ENCODE data around the gene ANTXR1.

ANTXR1 gene

GRCh38 chr2:68989035-68989434 is 23.9 kb upstream of the ANTXR1 start:
- Mint-ChIP-seq H3K4me1 (no peaks in the 10 kb centered on the region), H3K36me3 (no peaks in the 10 kb centered on the region), H3K27ac (no peak overlapping the region), H3K9me3 (no peaks in the 10 kb centered on the region), H3K27me3 (peaks cover 12 to 16% of the 10 kb centered on the region in 2 donors), H3K4me3 (no peak overlapping the region)
- DNase-seq (no peak), ATAC-seq (replicated peaks) (no peak)

GRCh38 chr2:68992341-68992740 is 20.6 kb upstream of the ANTXR1 start:
- H3K4me3 Mint-ChIP-seq, result no peak overlapping the region
- DNase-seq (no peak), ATAC-seq (replicated peaks) (no peak)
- H3K27me3 Mint-ChIP-seq, result peaks cover 16 to 22% of the 10 kb centered on the region in 2 donors
- H3K4me1 Mint-ChIP-seq, result no peaks in the 10 kb centered on the region
- H3K27ac Mint-ChIP-seq, result no peak overlapping the region
- H3K9me3 Mint-ChIP-seq, result no peaks in the 10 kb centered on the region
- no peaks in the 10 kb centered on the region for H3K36me3 Mint-ChIP-seq

GRCh38 chr2:68992933-68993332 is 20.0 kb upstream of the ANTXR1 start:
- Mint-ChIP-seq H3K4me3 (no peak overlapping the region), H3K36me3 (no peaks in the 10 kb centered on the region), H3K27me3 (peaks cover 16 to 22% of the 10 kb centered on the region in 2 donors), H3K4me1 (no peaks in the 10 kb centered on the region), H3K27ac (no peak overlapping the region), H3K9me3 (no peaks in the 10 kb centered on the region)
- DNase-seq (no peak), ATAC-seq (replicated peaks) (no peak)

- Mint-ChIP-seq H3K4me3 (no peak overlapping the region), H3K27ac (no peak overlapping the region), H3K27me3 (peaks cover 23 to 28% of the 10 kb centered on the region in 2 donors), H3K36me3 (no peaks in the 10 kb centered on the region), H3K4me1 (no peaks in the 10 kb centered on the region), H3K9me3 (no peaks in the 10 kb centered on the region)
- ATAC-seq (replicated peaks), result no peak
- no peak for DNase-seq
These were observed 19.3 kb upstream of the ANTXR1 start for GRCh38 chr2:68993660-68994059.

GRCh38 chr2:68994864-68995263 is 18.1 kb upstream of the ANTXR1 start:
- Mint-ChIP-seq H3K27ac (no peak overlapping the region), H3K4me1 (no peaks in the 10 kb centered on the region), H3K9me3 (peaks cover 0 to 2% of the 10 kb centered on the region in 2 donors), H3K36me3 (no peaks in the 10 kb centered on the region), H3K4me3 (no peak overlapping the region), H3K27me3 (peaks cover 29 to 35% of the 10 kb centered on the region in 2 donors)
- ATAC-seq (replicated peaks) (no peak), DNase-seq (no peak)

GRCh38 chr2:68995916-68996315 is 17.1 kb upstream of the ANTXR1 start:
- Mint-ChIP-seq H3K27me3 (peaks cover 22 to 30% of the 10 kb centered on the region in 2 donors), H3K27ac (no peak overlapping the region), H3K4me3 (no peak overlapping the region), H3K4me1 (no peaks in the 10 kb centered on the region), H3K9me3 (peaks cover 0 to 2% of the 10 kb centered on the region in 2 donors), H3K36me3 (no peaks in the 10 kb centered on the region)
- no peak for DNase-seq
- no peak for ATAC-seq (replicated peaks)

- H3K4me1 Mint-ChIP-seq, result no peaks in the 10 kb centered on the region
- no peak overlapping the region for H3K27ac Mint-ChIP-seq
- H3K4me3 Mint-ChIP-seq, result no peak overlapping the region
- H3K27me3 Mint-ChIP-seq, result peaks cover 27 to 42% of the 10 kb centered on the region in 2 donors
- DNase-seq (no peak), ATAC-seq (replicated peaks) (no peak)
- H3K36me3 Mint-ChIP-seq, result no peaks in the 10 kb centered on the region
- peaks cover 10 to 11% of the 10 kb centered on the region in 2 donors for H3K9me3 Mint-ChIP-seq
These were observed 15.6 kb upstream of the ANTXR1 start for GRCh38 chr2:68997401-68997800.

- Mint-ChIP-seq H3K4me1 (peaks cover 3 to 6% of the 10 kb centered on the region in 2 donors), H3K4me3 (no peak overlapping the region), H3K27me3 (peaks cover 37 to 40% of the 10 kb centered on the region in 2 donors), H3K27ac (no peak overlapping the region), H3K9me3 (peaks cover 12 to 17% of the 10 kb centered on the region in 2 donors), H3K36me3 (no peaks in the 10 kb centered on the region)
- ATAC-seq (replicated peaks) (no peak), DNase-seq (no peak)
These were observed 11.1 kb upstream of the ANTXR1 start for GRCh38 chr2:69001879-69002278.

GRCh38 chr2:69003731-69004130 is 9.2 kb upstream of the ANTXR1 start:
- ATAC-seq (replicated peaks) (peak in 1 of 2 donors; percentile 25), DNase-seq (no peak)
- Mint-ChIP-seq H3K36me3 (no peaks in the 10 kb centered on the region), H3K9me3 (peaks cover 12 to 17% of the 10 kb centered on the region in 2 donors), H3K27me3 (peaks cover 29 to 37% of the 10 kb centered on the region in 2 donors), H3K27ac (no peak overlapping the region), H3K4me3 (no peak overlapping the region), H3K4me1 (peaks cover 3 to 6% of the 10 kb centered on the region in 2 donors)

- Mint-ChIP-seq H3K27ac (no peak overlapping the region), H3K27me3 (peaks cover 20 to 28% of the 10 kb centered on the region in 2 donors), H3K4me3 (no peak overlapping the region), H3K4me1 (peaks cover 6 to 11% of the 10 kb centered on the region in 2 donors), H3K36me3 (no peaks in the 10 kb centered on the region), H3K9me3 (peaks cover 4 to 8% of the 10 kb centered on the region in 2 donors)
- ATAC-seq (replicated peaks) (no peak), DNase-seq (no peak)
These were observed 5.8 kb upstream of the ANTXR1 start for GRCh38 chr2:69007169-69007568.

- no peak overlapping the region for H3K27ac Mint-ChIP-seq
- no peak overlapping the region for H3K4me3 Mint-ChIP-seq
- peaks cover 1 to 2% of the 10 kb centered on the region in 2 donors for H3K36me3 Mint-ChIP-seq
- ATAC-seq (replicated peaks) (no peak), DNase-seq (no peak)
- peaks cover 0 to 4% of the 10 kb centered on the region in 2 donors for H3K9me3 Mint-ChIP-seq
- H3K4me1 Mint-ChIP-seq, result peaks cover 8 to 15% of the 10 kb centered on the region in 2 donors
- peaks cover 19 to 28% of the 10 kb centered on the region in 2 donors for H3K27me3 Mint-ChIP-seq
These were observed 5.4 kb upstream of the ANTXR1 start for GRCh38 chr2:69007603-69008002.

GRCh38 chr2:69010437-69011194 is 2.4 kb upstream of the ANTXR1 start:
- Mint-ChIP-seq H3K4me1 (peaks cover 10 to 29% of the 10 kb centered on the region in 2 donors), H3K4me3 (no peak overlapping the region), H3K9me3 (no peaks in the 10 kb centered on the region), H3K27me3 (peaks cover 28 to 42% of the 10 kb centered on the region in 2 donors), H3K36me3 (peaks cover 2 to 3% of the 10 kb centered on the region in 2 donors), H3K27ac (no peak overlapping the region)
- ATAC-seq (replicated peaks) (no peak), DNase-seq (no peak)

GRCh38 chr2:69011611-69012157 is 1.3 kb upstream of the ANTXR1 start:
- Mint-ChIP-seq H3K4me3 (no peak overlapping the region), H3K4me1 (peaks cover 10 to 29% of the 10 kb centered on the region in 2 donors), H3K27ac (no peak overlapping the region), H3K9me3 (no peaks in the 10 kb centered on the region), H3K27me3 (peaks cover 28 to 42% of the 10 kb centered on the region in 2 donors), H3K36me3 (peaks cover 2 to 3% of the 10 kb centered on the region in 2 donors)
- DNase-seq (no peak), ATAC-seq (replicated peaks) (no peak)

- Mint-ChIP-seq H3K27me3 (peaks cover 32 to 48% of the 10 kb centered on the region in 2 donors), H3K27ac (peak overlapping the region; percentile 47), H3K4me3 (peak overlapping the region; percentile 83 to 84), H3K9me3 (no peaks in the 10 kb centered on the region), H3K4me1 (peaks cover 10 to 29% of the 10 kb centered on the region in 2 donors), H3K36me3 (peaks cover 2 to 3% of the 10 kb centered on the region in 2 donors)
- no peak for DNase-seq
- peak; percentile 72 to 81 for ATAC-seq (replicated peaks)
These were observed 453 bp upstream of the ANTXR1 start for GRCh38 chr2:69012310-69013141.
